ENCODE measurements around the gene CYS1.
"Not testable (repeated sequence)": the region's sequence is repeated elsewhere in the genome, so short reads cannot be mapped to it uniquely, and the experiment has no call there.

CYS1 gene

DNA sequence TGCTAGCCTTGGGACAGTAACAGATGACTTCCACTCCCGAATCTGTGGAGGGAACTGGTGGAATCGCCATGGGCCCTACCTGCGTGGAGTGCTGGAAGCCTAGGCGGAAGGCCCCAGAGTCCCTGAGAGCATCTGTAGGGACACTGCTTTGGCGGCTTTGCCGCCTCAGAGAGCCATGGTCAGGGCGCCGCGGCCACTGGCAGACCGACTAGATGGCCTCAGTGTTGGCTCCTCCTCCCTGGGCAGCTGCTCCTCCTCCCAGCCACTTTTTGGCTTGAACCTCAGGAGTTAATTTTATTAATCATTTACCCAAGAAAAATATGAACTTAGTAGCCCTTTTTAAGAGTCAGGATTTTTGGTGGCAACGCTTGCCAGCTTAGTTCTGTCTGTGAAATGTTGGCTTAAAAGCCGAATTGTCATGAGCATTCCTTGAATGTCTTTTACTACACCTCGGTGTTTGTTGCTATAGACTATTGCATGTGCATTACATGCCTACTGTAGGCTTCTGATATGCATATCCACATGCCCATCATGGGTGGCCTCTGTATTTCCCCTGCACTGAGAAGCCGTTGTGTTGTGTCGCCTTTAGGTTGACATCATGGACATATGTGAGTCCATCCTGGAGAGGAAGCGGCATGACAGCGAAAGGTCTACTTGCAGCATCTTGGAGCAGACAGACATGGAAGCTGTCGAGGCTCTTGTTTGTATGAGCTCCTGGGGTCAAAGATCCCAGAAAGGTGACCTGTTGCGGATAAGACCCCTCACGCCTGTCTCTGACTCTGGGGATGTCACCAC lies 34.5 kb downstream of the CYS1 start:
- no peak for DNase-seq

DNA sequence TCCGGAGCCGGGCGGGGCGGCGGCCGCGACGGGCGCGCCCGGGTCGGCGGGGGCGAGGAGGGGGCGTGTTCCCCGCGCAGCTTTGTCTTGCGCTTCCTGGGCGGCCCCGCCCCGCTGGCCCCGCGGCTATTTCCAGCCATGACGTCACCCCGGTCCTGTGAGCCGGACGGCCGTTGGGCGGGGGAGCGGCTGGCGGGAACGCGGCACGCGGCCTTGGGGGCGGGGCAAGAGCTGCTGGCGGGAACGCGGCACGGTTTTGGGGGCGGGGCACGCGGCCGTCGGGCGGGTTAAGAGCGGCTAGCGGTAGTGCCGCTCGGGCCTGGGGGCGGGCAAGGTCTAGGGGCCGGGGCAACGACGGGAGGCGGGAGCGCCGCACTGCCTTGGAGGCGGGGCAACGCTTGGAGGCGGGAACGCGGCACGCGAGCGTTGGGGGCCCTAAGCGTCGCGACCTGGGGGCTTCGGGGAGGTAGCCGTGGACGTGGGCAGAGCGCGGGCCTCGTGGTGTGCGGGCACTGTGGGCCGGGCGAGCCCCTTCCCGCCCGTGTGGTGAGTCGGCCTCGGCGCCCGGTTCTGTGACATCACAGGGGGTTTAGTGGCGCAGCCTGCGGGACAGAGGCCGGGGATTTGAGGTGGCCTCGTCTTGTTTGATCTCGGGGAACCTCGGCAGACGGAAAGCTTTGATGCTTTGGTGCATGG lies 36.2 kb downstream of the CYS1 start:
- DNase-seq, result peak; percentile 98

DNA sequence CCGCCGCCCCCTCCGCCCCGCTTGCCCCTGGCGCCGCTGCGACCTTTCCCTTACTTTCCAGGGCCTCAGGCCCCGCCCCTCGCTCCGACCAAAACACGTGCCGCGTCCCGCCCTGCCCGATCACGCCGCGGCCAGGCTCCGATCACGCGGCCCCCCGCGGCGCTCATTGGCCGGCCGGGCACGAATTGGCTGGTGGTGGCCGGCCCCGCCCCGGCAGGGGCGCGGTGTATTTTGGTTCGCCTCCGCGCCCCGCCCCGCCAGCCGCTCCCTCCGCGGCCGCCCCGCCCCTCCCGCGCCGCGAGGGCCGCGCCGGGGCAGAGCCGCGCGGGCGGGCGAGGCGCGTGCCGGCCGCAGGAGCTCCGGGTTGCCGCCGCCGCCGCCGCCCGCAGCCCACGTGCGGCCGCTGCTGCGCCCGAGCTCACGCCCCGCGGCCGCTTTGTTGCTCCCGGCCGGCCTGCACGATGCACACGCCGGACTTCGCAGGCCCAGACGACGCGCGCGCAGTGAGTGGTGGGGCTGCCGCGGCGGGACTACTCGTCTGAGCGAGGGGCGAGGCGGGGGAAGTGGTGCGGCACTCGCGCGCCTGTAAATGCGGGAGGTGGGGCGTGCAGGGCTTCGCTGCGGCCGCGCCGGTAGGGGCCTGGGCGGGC lies 36.8 kb downstream of the CYS1 start, which contains the start of gene KLF11:
TSS of gene KLF11 (plus strand) at position 295 of the 650 bp plus-strand sequence. CDS start at position 462, 167 bp downstream.
- peak; percentile 91 for DNase-seq

DNA sequence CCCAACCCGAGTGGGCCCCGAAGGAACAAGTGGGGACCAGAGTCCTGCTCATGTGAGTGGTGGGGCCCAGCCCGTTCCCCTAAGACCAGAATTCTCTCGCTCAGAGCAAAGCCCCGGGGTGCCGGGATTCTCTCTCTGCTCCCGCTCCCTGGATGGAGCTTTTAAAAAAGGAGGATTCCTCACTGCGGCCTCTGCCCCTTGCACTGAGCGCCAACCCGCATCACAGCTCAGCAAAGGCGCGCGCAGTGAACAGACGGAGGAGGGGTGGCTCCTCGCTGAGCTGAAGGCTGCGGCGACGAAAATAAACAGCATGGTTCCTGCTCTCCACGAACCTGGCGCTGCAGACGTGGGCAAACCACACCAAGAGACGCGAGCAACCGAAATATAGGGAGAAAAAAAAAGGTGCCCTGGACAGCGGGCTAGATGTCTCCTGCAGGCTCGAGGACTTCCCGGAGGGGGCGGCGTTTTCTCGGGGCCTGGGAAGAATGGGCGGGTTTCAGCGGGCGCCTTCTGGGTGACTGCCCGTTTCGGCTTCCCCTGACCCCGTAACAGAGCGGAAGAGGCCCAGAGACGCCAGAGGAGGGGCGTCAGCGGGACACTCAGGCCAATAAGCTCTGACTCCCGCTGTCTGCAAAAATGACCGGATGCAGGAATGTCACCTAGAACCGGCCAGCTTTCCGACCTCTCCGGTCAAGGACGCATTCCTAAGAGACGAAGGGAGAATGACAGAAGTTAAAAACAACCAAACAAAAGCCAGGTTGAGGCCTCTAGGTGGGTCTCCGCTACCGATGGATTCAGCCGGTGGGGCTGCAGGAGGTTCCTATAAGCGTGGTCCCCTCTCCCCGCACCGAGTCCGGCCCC lies 37.7 kb downstream of the CYS1 start:
- DNase-seq, result peak; percentile 48

DNA sequence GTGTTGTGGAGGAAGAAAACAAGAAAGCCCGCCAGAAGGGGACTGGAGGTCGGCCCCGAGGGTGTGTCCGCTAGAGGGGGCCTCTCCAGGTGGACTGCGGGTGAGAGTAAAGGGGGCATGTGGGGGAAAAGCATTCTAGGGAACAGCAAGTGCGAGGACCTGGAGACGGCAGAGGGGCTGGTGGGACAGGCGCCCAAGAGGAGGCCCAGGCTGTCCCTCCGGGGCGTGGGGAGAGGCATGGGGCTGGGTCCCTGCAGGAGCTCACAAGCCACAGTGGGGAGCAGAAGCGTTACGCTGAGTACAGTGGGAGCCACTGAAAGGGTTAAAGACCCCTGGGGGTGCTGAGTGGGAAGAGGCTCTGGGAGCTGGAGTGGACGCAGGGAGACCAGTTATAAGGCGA lies 38.5 kb downstream of the CYS1 start:
- no peak for DNase-seq

DNA sequence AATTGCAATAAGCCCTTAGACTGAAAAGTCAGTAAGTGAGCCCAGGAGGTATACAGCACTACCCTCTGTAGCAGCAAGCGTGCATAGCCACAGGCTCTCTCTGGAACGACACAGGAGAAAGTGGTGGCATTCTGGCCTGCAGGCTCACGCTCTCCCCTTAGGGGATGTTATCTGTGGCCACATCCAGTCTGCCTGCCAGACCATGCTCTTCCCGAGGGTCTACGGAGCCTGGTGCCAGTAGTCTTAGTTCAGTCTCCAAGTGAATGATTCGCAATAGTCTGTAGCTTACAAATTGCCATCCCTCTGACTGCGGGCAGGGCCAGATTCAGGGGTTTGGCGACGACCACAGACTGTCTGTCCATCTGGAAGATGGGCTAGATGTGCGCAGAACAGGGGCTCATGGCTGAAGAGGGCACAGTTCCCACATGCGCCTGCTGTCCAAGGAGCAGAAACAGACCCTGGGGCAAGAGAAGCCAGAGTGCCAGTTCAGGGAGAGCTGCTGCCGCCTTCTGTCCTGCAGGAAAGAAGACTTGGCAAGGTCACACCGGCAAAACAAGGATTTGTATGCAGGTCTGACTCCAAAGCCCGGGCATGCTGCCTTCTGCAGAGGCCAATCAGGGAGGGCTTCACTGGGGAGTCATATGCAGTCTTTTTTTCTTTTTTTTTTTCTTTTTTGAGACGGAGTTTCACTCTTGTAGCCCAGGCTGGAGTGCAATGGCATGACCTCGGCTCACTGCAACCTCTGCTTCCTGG lies 40.4 kb downstream of the CYS1 start:
- DNase-seq, result no peak

DNA sequence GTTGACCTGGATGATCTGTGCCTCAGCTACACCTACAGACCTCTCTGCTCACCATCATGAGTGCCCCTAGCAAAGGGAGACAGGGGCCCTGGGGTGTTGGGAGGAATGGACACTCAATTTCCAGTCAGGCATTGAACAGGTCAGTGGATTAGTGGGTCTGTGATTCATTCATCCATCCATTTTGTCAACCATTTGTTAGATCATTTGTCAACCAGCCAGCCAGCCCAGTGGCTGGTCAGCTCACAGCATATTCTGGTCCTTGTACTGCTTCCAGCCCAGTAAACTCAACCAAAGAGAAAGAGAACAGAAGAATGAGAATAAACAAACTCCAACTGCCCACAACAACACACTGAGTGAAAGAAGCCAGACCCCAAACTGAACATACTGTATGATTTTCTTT lies 41.5 kb downstream of the CYS1 start:
- no peak for DNase-seq

DNA sequence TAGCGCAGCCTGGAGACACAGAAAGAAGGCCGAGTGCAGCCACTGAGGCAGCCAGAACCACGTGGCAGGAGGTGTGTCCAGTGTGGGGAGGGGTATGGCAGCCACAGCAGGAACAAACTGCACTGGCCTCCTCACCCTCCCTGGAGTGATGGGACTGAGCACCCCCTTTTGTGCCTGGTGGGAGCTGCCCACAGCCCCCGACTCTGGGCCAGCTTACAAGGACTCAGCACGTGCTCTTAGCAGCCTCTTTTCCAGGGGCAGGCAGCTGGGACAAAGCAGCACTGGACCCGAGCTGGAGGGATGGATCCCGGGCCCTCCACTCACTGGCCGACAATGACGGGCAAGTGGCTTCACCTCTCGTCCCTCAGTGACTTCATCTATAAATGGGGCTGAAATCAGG lies 42.1 kb downstream of the CYS1 start:
- no peak for DNase-seq

DNA sequence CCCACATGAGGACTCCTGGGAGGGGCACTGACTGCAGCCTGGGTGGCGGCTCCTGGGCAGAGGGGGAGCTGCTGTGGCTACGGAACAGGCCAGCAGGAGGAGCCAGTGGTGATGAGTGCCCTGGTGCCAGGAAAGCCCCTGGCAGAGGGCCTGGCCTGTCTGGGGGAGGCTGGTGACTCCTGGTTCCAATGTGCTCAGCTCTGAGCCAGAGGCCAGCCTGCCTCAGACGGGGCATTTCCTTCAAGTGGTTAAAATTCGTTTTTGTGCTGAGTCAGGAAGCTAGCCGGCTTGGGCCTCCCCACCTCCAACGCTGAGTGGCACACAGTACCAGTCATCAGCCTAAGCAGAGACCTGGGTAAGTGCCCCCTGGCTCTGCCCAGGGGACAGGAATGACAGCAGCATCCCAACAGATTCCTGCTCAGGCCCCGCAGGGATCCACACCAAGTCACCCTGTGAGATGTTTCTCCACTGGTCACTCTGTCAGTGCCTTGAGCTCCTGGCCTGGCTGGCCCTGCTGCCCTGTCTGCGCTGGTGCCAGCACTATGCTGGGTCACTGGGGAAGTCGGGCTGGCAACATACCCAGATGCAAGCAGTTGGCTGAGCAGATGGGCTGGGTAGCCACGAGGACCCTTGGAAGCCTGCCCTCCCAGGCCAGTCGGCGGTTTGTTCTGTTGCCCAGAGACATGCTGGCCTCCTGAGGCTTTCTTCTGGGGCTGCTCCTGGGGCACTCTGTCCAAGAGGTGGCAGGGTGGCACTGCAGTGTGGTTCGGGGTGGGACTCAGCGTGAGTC lies 43.9 kb downstream of the CYS1 start:
- peak; percentile 68 for DNase-seq

DNA sequence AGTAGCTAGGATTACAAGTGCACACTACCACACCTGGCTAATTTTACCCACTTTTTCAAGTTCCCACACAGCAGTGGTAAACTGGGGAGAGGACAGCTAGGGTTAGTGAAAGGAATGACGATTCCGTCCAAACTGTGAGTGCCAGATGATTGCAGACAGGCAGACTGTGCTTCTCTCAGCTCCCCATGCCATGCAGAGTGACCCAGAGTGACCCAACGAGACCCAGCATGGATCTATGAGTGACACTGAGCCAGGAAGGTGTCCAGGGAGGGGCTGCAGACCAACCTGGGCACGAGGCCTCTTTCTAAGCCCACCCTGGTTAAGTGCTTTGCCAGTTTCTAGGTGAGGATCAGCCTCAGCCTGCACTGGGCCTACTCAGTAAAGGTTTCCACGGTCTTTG lies 44.6 kb downstream of the CYS1 start:
- DNase-seq, result no peak

DNA sequence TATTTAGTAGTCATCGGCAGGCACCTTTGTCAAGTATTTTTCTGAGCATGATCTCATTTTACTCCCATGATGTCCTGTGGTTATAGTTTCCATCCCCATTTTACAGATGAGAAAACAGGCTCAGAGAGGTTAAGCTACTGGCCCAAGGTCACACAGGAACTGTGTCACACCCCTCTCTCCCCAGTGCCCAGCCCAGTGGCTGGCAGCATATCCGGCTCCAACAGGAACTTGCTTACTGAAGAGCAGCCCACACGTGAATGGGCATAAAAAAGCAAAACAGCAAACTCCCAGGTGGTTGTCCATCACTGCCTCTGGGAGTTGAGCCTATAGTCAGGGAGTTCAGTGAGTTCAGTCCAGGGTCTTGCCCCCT lies 45.2 kb downstream of the CYS1 start:
- DNase-seq, result peak; percentile 34

DNA sequence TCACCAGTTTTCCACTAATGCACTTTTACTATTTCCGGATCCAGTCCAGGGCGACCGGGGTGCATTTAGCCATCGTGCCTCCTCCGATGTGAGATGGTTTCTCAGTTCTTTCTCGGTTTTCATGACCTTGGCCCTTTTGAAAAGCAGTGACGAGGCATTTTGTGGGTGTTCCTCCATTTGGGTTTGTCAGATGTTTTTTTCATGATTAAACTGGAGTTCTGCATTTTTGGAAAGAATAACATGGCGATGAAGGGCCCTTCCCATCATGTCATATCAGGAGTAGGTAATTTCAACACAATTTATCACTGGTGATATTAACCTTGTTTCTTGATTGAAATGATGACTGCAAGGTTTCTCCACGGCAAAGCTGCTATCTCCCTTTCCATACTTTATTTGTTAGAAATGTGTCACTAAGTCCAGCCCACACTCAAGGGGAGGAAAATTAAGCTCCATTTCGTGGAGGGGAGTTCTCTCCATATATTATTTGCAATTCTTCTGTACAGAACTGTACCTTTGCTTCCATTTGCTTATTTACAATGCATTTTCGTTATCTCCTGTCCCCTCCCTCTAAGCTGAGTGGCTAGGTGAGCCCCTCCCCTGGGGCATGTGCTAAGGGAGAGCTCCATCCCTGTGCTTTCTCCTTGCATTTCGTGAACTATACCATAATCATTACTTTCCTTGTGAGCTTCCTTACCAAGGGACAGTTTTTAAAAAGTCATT lies 45.7 kb downstream of the CYS1 start:
- no peak for DNase-seq

DNA sequence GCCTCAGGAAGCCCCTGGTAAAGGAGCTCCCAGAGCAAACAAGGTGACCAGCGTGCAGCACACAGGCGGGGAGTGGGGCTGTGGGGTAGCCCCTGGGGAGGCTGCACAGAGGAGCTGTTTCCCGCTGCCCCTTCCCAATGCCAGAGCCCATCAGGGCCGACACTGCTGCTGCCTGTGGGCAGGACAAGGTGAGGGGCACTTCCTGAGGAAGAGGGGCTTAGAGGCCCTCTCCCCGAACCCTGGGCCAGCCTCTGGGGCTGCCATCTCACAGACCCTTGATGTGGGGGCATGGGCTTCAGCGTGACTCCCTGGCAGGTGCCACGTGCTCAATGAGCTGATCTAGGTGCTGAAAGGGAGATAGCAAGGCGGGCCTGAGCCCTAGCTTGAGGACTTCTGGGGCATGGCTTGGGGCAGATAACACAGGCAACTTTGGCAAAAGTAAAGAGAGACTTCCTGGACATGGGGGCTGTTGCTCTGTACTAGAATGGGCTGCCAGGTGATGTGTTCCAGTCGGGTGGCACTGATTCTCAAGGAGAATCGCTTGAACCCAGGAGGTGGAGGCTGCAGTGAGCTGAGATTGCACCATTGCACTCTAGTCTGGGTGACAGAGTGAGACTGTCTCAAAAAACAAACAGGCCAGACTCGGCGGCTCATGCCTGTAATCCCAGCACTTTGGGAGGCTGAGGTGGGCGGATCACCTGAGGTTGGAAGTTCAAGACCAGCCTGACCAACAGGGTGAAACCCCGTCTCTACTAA lies 46.8 kb downstream of the CYS1 start:
- no peak for DNase-seq

DNA sequence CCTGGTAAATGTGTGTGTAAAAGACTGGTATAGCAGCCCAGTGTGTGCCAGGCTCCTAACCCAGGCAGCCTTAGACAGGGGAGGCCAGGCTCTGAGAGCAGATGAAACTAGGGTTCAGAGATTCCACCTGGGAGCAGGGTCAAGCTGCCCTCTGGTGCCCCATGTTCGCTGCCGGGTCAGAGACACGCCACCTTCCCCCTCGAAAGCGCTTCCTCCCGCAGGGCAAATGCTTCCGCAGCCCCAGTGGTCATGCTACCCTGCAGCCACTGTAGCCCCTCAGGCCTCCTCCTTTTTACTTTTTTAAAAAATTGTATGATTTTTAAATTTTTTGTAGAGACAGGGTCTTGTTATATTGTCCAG lies 47.5 kb downstream of the CYS1 start:
- DNase-seq, result no peak

DNA sequence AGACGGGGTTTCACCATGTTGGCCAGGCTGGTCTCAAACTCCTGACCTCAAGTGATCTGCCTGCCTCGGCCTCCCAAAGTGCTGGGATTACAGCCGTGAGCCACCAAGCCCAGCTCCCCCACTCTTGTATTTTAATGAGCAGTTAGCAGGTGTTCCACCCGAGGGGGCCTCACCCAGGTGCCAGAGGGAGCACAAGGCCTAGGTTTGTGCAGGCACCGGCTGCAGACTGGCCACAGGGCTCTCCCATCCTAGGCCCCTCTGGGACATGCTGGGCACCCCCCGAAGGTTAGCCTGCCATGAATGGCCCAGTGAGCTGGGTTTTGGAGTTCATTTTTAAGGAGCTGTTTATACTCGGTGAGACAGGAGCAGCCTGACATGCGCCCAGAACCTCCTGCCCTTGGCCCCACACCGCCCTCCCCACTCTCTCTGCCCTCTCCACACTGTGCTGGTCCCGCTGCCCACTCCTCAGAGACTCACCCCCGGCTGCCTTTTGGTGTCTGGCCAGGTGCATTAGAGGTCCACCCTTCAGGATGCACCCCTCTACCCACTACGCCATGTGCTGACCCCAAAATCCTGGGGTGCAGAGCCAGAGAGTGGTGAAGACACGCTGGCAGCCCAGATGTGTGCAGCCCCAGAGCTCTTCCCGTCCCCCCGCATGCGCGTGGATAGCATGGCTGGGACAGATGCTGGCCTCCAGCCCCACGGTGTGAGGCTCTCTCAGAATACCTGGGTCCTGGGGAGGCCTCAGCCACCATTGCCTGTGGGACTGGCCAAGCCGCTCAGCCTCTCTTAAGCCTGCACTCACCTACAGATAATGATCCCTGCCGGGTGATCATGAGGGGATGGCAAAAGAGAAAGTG lies 48.1 kb downstream of the CYS1 start:
- DNase-seq, result no peak

DNA sequence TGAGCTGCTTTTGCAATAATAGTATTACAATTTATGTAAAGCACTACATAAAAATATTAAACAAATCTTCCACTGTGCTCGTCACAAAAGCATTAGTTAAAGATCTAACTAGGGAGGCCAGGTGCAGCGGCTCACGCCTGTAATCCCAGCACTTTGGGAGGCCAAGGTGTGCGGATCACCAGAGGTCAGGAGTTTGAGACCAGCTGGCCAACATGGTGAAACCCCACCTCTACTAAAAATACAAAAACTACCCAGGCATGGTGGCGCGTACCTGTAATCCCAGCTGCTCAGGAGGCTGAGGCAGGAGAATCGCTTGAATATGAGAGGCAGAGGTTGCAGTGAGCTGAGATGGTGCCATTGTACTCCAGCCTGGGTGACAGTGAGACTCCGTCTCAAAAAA lies 49.4 kb downstream of the CYS1 start:
- DNase-seq, result not testable (repeated sequence)

DNA sequence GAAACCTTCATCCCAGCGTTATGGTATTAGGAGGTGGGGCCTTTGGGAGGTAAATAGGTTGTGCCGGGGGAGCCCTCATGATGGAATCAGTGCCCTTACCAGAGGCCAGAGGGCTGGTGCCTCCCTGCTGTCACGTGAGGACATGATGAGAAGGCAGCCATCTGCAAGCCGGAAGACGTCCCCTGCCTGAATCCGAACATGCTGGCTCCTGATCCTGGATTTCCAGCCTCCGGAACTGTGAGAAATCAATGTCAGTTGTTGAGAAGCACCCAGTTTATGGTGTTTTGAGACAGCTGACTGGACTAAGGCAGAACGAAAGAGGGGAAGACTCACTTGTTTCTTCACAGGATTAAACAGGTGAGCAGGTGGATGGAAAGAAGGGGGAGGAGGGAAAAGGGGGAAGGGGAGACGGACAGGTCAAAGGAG lies 49.9 kb downstream of the CYS1 start:
- no peak for DNase-seq

DNA sequence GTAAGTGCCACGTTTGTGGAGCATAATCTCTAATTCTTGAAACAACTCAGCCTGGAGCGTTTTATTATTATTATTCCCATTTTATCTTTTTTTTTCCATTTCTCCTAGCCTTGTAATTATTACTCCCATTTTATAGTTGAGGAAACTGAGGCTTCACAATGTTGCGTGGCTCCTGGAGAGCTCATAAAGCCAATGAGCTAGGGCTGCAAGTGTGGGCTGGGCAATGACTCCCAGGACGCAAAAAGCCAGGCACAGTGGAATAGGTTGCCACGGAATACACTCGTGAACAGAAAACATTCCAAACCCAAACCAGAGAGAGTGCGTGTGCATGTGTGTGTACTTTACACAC lies 50.4 kb downstream of the CYS1 start:
- DNase-seq, result no peak

All from CD4-positive, alpha-beta T cell treated with Interleukin-21 for 1 hour (primary cell).